Esophagus muscularis mucosa (tissue), 4 donors: ENCODE measurements around the gene PLXNB3. TPM values are rescaled to one million over a fixed set of nuclear protein-coding genes. Genes with fewer than 3 reads are reported as not detected.
"Not testable (repeated sequence)": the region's sequence is repeated elsewhere in the genome, so short reads cannot be mapped to it uniquely, and the experiment has no call there.

Source experiments
- DNase-seq: peaks from one replicate; pipeline ENCODE4 v3.0.0-alpha.2; 2017; ENCODE audit errors: extremely low spot score
- H3K27ac ChIP-seq, 4 donors: fragments of 200-600 bp; sonication (generic); replicated peaks in 1 of 4; 1 replicate in 3 of 4; 2 replicates in 1 of 4; pipeline ENCODE4 v1.5.1; 2016 to 2019; ENCODE audit warnings: mild to moderate bottlenecking in 1 of 4
- H3K27me3 ChIP-seq, 4 donors: fragments of 200-600 bp; sonication (generic); one replicate each; pipeline versions ENCODE4 v1.5.1 to v1.6.0; 2016 to 2019
- H3K36me3 ChIP-seq, 4 donors: fragments of 200-600 bp; sonication (generic); one replicate each; pipeline ENCODE4 v1.5.1; 2016 to 2019
- H3K4me1 ChIP-seq, 4 donors: fragments of 200-600 bp; sonication (generic); one replicate each; pipeline ENCODE4 v1.5.1; 2016 to 2019
- H3K4me3 ChIP-seq, 4 donors: fragments of 200-600 bp; sonication (generic); 1 replicate in 2 of 4; 2 replicates in 2 of 4; pipeline ENCODE4 v1.5.1; 2016 to 2019; ENCODE audit warnings: mild to moderate bottlenecking in 4 of 4, moderate library complexity in 1 of 4
- H3K9me3 ChIP-seq, 4 donors: fragments of 200-600 bp; sonication (generic); 1 replicate in 3 of 4; 2 replicates in 1 of 4; pipeline ENCODE4 v1.5.1; 2016 to 2019
- CTCF ChIP-seq, 3 experiments: fragments of 200-600 bp in 2 of 3; fragments of 450-650 bp in 1 of 3; sonication (generic) in 2 of 3; IDR thresholded peaks; one replicate each; pipeline ENCODE4 v1.5.1; 2017 to 2019; ENCODE audit warnings: antibody characterized with exemption in 3 of 3, mild to moderate bottlenecking in 2 of 3, moderate library complexity in 1 of 3
- EP300 ChIP-seq: sonication (generic); formaldehyde crosslinking; IDR thresholded peaks from one replicate; pipeline ENCODE4 v1.6.1; 2017; ENCODE audit warnings: antibody characterized with exemption
- POLR2A ChIP-seq: fragments of 450-650 bp; IDR thresholded peaks from one replicate; pipeline ENCODE4 v1.6.1; 2017; ENCODE audit warnings: antibody characterized with exemption, moderate library complexity, mild to moderate bottlenecking, low read depth
- POLR2AphosphoS5 ChIP-seq, 2 donors: sonication (generic); formaldehyde crosslinking; IDR thresholded peaks; one replicate each; pipeline ENCODE4 v1.6.1; 2017; ENCODE audit warnings: antibody characterized with exemption in 2 of 2
- WGBS: methylation state at CpG from one replicate; pipeline ENCODE4 v1.1.5; 2018; 5-methylcytosine and 5-hydroxymethylcytosine counted together
- intact Hi-C: fragments of 100-400 bp; cut with DNase I; formaldehyde crosslinking; loops from one replicate; pipeline ENCODE4 v1.15.1; 2023
- total RNA-seq, 4 donors: library from RNA; depleted of rRNA; stranded (reverse); fragments of >200 nt; gene quantifications; one replicate each; pipeline versions ENCODE4 v1.1.0 to v1.2.1, GENCODE V29; 2016

The PLXNB3 gene
- total RNA-seq, 4 donors from 2014 or later = 6.1 to 21.9 (median 17.6) TPM

- peaks cover 0 to 9% (median 0%) of the 10 kb centered on the region in 4 donors for H3K9me3 ChIP-seq
- DNase-seq = no peak
- H3K4me1 ChIP-seq = peaks cover 35 to 50% (median 48%) of the 10 kb centered on the region in 4 donors
- peaks cover 0 to 17% (median 6%) of the 10 kb centered on the region in 4 donors for H3K36me3 ChIP-seq
- 78% methylated on average over 6 of the region's 6 CpGs for WGBS
- TF ChIP-seq EP300 = no peak
- no peak for TF ChIP-seq POLR2A
- no peak for TF ChIP-seq CTCF (IDR thresholded peaks at IDR 0.05)
- no peak for TF ChIP-seq POLR2AphosphoS5 (IDR thresholded peaks at IDR 0.05)
- H3K4me3 ChIP-seq = no peak overlapping the region
- intact Hi-C loops = no loop called here
- H3K27ac ChIP-seq = peak overlapping the region; percentile 84 to 92 (median 88)
- H3K27me3 ChIP-seq = no peaks in the 10 kb centered on the region
Observed at GRCh38 chrX:153728095-153728494, 36.0 kb upstream of the PLXNB3 start.

GRCh38 chrX:153728951-153729631 lies 35.0 kb upstream of the PLXNB3 start:
- Histone ChIP-seq H3K4me1 (peaks cover 35 to 47% (median 44%) of the 10 kb centered on the region in 4 donors), H3K4me3 (no peak overlapping the region), H3K27me3 (no peaks in the 10 kb centered on the region), H3K27ac (no peak overlapping the region), H3K9me3 (peaks cover 0 to 9% (median 0%) of the 10 kb centered on the region in 4 donors), H3K36me3 (peaks cover 0 to 17% (median 8%) of the 10 kb centered on the region in 4 donors)
- no peak for TF ChIP-seq POLR2AphosphoS5 (IDR thresholded peaks at IDR 0.05)
- no peak for TF ChIP-seq EP300
- no peak for TF ChIP-seq CTCF (IDR thresholded peaks at IDR 0.05)
- no peak for TF ChIP-seq POLR2A
- intact Hi-C loops = no loop called here
- no peak for DNase-seq
- WGBS = 93% methylated on average over 18 of the region's 23 CpGs

- H3K4me1 ChIP-seq = peaks cover 34 to 43% (median 41%) of the 10 kb centered on the region in 4 donors
- H3K36me3 ChIP-seq = peaks cover 0 to 17% (median 8%) of the 10 kb centered on the region in 4 donors
- H3K9me3 ChIP-seq, H3K27me3 ChIP-seq, intact Hi-C loops, H3K4me3 ChIP-seq, H3K27ac ChIP-seq, DNase-seq: not testable (repeated sequence)
- WGBS = 95% methylated on average over 23 of the region's 23 CpGs
Observed at GRCh38 chrX:153730115-153730514, 33.9 kb upstream of the PLXNB3 start.

GRCh38 chrX:153731117-153731844 lies 32.8 kb upstream of the PLXNB3 start:
- no peaks in the 10 kb centered on the region for H3K27me3 ChIP-seq
- H3K27ac ChIP-seq = no peak overlapping the region
- intact Hi-C loops = no loop called here
- peaks cover 22 to 31% (median 29%) of the 10 kb centered on the region in 4 donors for H3K4me1 ChIP-seq
- peaks cover under 1 to 23% (median 12%) of the 10 kb centered on the region in 4 donors for H3K36me3 ChIP-seq
- peaks cover 0 to 9% (median 0%) of the 10 kb centered on the region in 4 donors for H3K9me3 ChIP-seq
- DNase-seq = no peak
- WGBS = 90% methylated on average over 6 of the region's 6 CpGs
- TF ChIP-seq POLR2AphosphoS5 (IDR thresholded peaks at IDR 0.05) (no peak), POLR2A (no peak), CTCF (IDR thresholded peaks at IDR 0.05) (no peak), EP300 (no peak)
- no peak overlapping the region for H3K4me3 ChIP-seq

- TF ChIP-seq POLR2AphosphoS5 (IDR thresholded peaks at IDR 0.05) = no peak
- no peak for TF ChIP-seq EP300
- no peak for TF ChIP-seq POLR2A
- no peak for TF ChIP-seq CTCF (IDR thresholded peaks at IDR 0.05)
Observed at GRCh38 chrX:153731845-153732215, 32.2 kb upstream of the PLXNB3 start.

More at GRCh38 chrX:153731845-153732215, 32.2 kb upstream of the PLXNB3 start:
- Histone ChIP-seq H3K4me3 (no peak overlapping the region), H3K27ac (no peak overlapping the region), H3K4me1 (peaks cover 16 to 26% (median 23%) of the 10 kb centered on the region in 4 donors), H3K36me3 (peaks cover 4 to 28% (median 17%) of the 10 kb centered on the region in 4 donors), H3K27me3 (no peaks in the 10 kb centered on the region), H3K9me3 (peaks cover 0 to 9% (median 0%) of the 10 kb centered on the region in 4 donors)
- intact Hi-C loops = no loop called here
- 84% methylated on average over 3 of the region's 3 CpGs for WGBS
- DNase-seq = no peak
